ENCODE results near the gene NR5A2.
A peak's percentile ranks its signal among the peaks of the same experiment; 100 is the strongest.

Gene NR5A2

GRCh38 chr1:200075522-200075921 lies 48.0 kb downstream of the NR5A2 start:
- DNase-seq: no peak

GRCh38 chr1:200075938-200076546 lies 48.5 kb downstream of the NR5A2 start:
- no peak for DNase-seq

GRCh38 chr1:200079232-200079940 lies 51.9 kb downstream of the NR5A2 start:
- DNase-seq: no peak

GRCh38 chr1:200081151-200081968 lies 53.9 kb downstream of the NR5A2 start:
- DNase-seq: no peak

GRCh38 chr1:200081969-200082245 lies 54.4 kb downstream of the NR5A2 start:
- no peak for DNase-seq

- DNase-seq: no peak
Observed at GRCh38 chr1:200082329-200082728, 54.8 kb downstream of the NR5A2 start.

- DNase-seq: no peak
Observed at GRCh38 chr1:200090252-200091159, 63.0 kb downstream of the NR5A2 start.

- no peak for DNase-seq
Observed at GRCh38 chr1:200095057-200095577, 67.6 kb downstream of the NR5A2 start.

GRCh38 chr1:200096774-200097173 lies 69.3 kb downstream of the NR5A2 start:
- no peak for DNase-seq

GRCh38 chr1:200099040-200099439 lies 71.5 kb downstream of the NR5A2 start:
- no peak for DNase-seq

GRCh38 chr1:200103966-200104583 lies 76.6 kb downstream of the NR5A2 start:
- no peak for DNase-seq

- DNase-seq: no peak
Observed at GRCh38 chr1:200107004-200107470, 79.5 kb downstream of the NR5A2 start.

GRCh38 chr1:200108659-200109058 lies 81.1 kb downstream of the NR5A2 start:
- DNase-seq: no peak

GRCh38 chr1:200112290-200112689 lies 84.8 kb downstream of the NR5A2 start:
- DNase-seq: no peak

GRCh38 chr1:200115532-200115931 lies 88.0 kb downstream of the NR5A2 start:
- DNase-seq: no peak

GRCh38 chr1:200116324-200116723 lies 88.8 kb downstream of the NR5A2 start:
- no peak for DNase-seq

GRCh38 chr1:200118779-200119505 lies 91.4 kb downstream of the NR5A2 start:
- DNase-seq: peak; percentile 5

GRCh38 chr1:200121421-200121820 lies 93.9 kb downstream of the NR5A2 start:
- DNase-seq: no peak

- DNase-seq: no peak
Observed at GRCh38 chr1:200124309-200124708, 96.8 kb downstream of the NR5A2 start.

- no peak for DNase-seq
Observed at GRCh38 chr1:200128081-200128480, 100.6 kb downstream of the NR5A2 start.

All from NCI-H2029 (cell line).